ENCODE measurements around the gene FLRT1. TPM values are rescaled to one million over a fixed set of nuclear protein-coding genes. Genes with fewer than 3 reads are reported as not detected.

The FLRT1 gene
- total and polyA plus RNA-seq, 2 donors (not counting 1 experiment from before 2014, with no cell fraction given): 0.02 to 0.17 TPM

GRCh38 chr11:64048042-64048854 is 12.5 kb downstream of the FLRT1 start:
- H3K27ac ChIP-seq (ENCODE audit: insufficient read depth, low read length): no peak overlapping the region
- DNase-seq (ENCODE audit: low read depth in 2 of 2): no peak
- H3K9me3 ChIP-seq (ENCODE audit: control insufficient read depth, insufficient read depth, low read depth, low read length): no peaks in the 10 kb centered on the region
- no peaks in the 10 kb centered on the region for H3K79me2 ChIP-seq (ENCODE audit: control insufficient read depth, insufficient read depth, low read length)
- no peak overlapping the region for H3K9ac ChIP-seq (ENCODE audit: insufficient read depth, low read length)
- no peak overlapping the region for H3K4me3 ChIP-seq (replicated peaks in 1 of 4; ENCODE audit: control extremely low read depth in 1 of 4, insufficient read depth in 1 of 4, low read depth in 3 of 4, low read length in 4 of 4)
- H3K36me3 ChIP-seq (ENCODE audit: control insufficient read depth, insufficient read depth, low read length): no peaks in the 10 kb centered on the region
- H3K27me3 ChIP-seq (ENCODE audit: control insufficient read depth, insufficient read depth, low read length): no peaks in the 10 kb centered on the region
- no peaks in the 10 kb centered on the region for H3K4me1 ChIP-seq (ENCODE audit: control insufficient read depth, extremely low read depth, insufficient read depth, low read length)
- H3K4me2 ChIP-seq (ENCODE audit: extremely low read depth, insufficient read depth, low read length): no peak overlapping the region
- no peak overlapping the region for H2AFZ ChIP-seq (ENCODE audit: low read length)
- H4K20me1 ChIP-seq (ENCODE audit: control insufficient read depth, extremely low read depth, insufficient read depth, low read length): no peaks in the 10 kb centered on the region
- TF ChIP-seq EZH2 (IDR thresholded peaks at IDR 0.05; ENCODE audit: low read length, missing control alignments) (no peak), CTCF (conservative IDR thresholded peaks at IDR 0.05 in 1 of 2, IDR thresholded peaks at IDR 0.05 in 1 of 2; ENCODE audit: low read depth in 1 of 2, low read length in 2 of 2) (no peak)

DNA sequence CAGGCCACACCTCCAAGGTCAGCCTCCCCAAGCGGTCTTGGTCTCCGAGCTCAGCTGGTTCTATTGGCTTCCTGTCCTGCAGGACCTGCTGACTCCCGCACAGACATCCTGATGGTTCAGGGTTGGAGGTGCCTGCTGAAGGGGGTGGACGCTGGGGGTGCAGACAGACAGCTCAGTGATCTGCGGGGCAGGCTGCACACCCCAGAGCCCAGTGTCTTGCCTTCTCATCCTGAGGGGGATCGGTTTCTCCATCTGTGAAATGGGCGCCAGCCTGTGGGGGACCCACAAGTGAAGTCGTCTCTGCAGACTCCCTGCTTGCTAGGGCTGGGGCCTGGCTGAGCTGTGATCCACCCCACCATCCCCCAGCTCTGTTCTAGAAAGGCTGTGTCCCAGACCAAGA is 13.8 kb downstream of the FLRT1 start:
- no peaks in the 10 kb centered on the region for H3K27me3 ChIP-seq (ENCODE audit: control insufficient read depth, insufficient read depth, low read length)

GRCh38 chr11:64051297-64051696 is 15.6 kb downstream of the FLRT1 start:
- H3K9ac ChIP-seq (ENCODE audit: insufficient read depth, low read length): no peak overlapping the region
- no peak for DNase-seq (ENCODE audit: low read depth in 2 of 2)

More for the DNA sequence above, 13.8 kb downstream of the FLRT1 start:
- no peak overlapping the region for H3K9ac ChIP-seq (ENCODE audit: insufficient read depth, low read length)
- no peak overlapping the region for H2AFZ ChIP-seq (ENCODE audit: low read length)
- H3K4me2 ChIP-seq (ENCODE audit: extremely low read depth, insufficient read depth, low read length): no peak overlapping the region
- no peaks in the 10 kb centered on the region for H4K20me1 ChIP-seq (ENCODE audit: control insufficient read depth, extremely low read depth, insufficient read depth, low read length)
- H3K9me3 ChIP-seq (ENCODE audit: control insufficient read depth, insufficient read depth, low read depth, low read length): no peaks in the 10 kb centered on the region
- no peaks in the 10 kb centered on the region for H3K4me1 ChIP-seq (ENCODE audit: control insufficient read depth, extremely low read depth, insufficient read depth, low read length)
- no peak overlapping the region for H3K4me3 ChIP-seq (replicated peaks in 1 of 4; ENCODE audit: control extremely low read depth in 1 of 4, insufficient read depth in 1 of 4, low read depth in 3 of 4, low read length in 4 of 4)
- H3K27ac ChIP-seq (ENCODE audit: insufficient read depth, low read length): no peak overlapping the region
- no peak for DNase-seq (ENCODE audit: low read depth in 2 of 2)
- H3K36me3 ChIP-seq (ENCODE audit: control insufficient read depth, insufficient read depth, low read length): no peaks in the 10 kb centered on the region
- TF ChIP-seq CTCF (conservative IDR thresholded peaks at IDR 0.05 in 1 of 2, IDR thresholded peaks at IDR 0.05 in 1 of 2; ENCODE audit: low read depth in 1 of 2, low read length in 2 of 2) (no peak), EZH2 (IDR thresholded peaks at IDR 0.05; ENCODE audit: low read length, missing control alignments) (no peak)
- H3K79me2 ChIP-seq (ENCODE audit: control insufficient read depth, insufficient read depth, low read length): no peaks in the 10 kb centered on the region

More at GRCh38 chr11:64051297-64051696, 15.6 kb downstream of the FLRT1 start:
- no peaks in the 10 kb centered on the region for H3K36me3 ChIP-seq (ENCODE audit: control insufficient read depth, insufficient read depth, low read length)
- no peak overlapping the region for H3K4me3 ChIP-seq (replicated peaks in 1 of 4; ENCODE audit: control extremely low read depth in 1 of 4, insufficient read depth in 1 of 4, low read depth in 3 of 4, low read length in 4 of 4)
- H3K27me3 ChIP-seq (ENCODE audit: control insufficient read depth, insufficient read depth, low read length): no peaks in the 10 kb centered on the region
- no peaks in the 10 kb centered on the region for H4K20me1 ChIP-seq (ENCODE audit: control insufficient read depth, extremely low read depth, insufficient read depth, low read length)
- H3K27ac ChIP-seq (ENCODE audit: insufficient read depth, low read length): no peak overlapping the region
- H3K9me3 ChIP-seq (ENCODE audit: control insufficient read depth, insufficient read depth, low read depth, low read length): no peaks in the 10 kb centered on the region
- no peak overlapping the region for H3K4me2 ChIP-seq (ENCODE audit: extremely low read depth, insufficient read depth, low read length)
- H3K4me1 ChIP-seq (ENCODE audit: control insufficient read depth, extremely low read depth, insufficient read depth, low read length): no peaks in the 10 kb centered on the region
- H2AFZ ChIP-seq (ENCODE audit: low read length): no peak overlapping the region
- no peak for TF ChIP-seq CTCF (conservative IDR thresholded peaks at IDR 0.05 in 1 of 2, IDR thresholded peaks at IDR 0.05 in 1 of 2; ENCODE audit: low read depth in 1 of 2, low read length in 2 of 2)
- no peak for TF ChIP-seq EZH2 (IDR thresholded peaks at IDR 0.05; ENCODE audit: low read length, missing control alignments)
- H3K79me2 ChIP-seq (ENCODE audit: control insufficient read depth, insufficient read depth, low read length): no peaks in the 10 kb centered on the region

All from fibroblast of lung (primary cell).